ENCODE results near the gene ARL16. TPM values are rescaled to one million over a fixed set of nuclear protein-coding genes. Genes with fewer than 3 reads are reported as not detected.

The ARL16 gene
- total RNA-seq, 1 experiment from 2014 or later, result 47.5 TPM

- Histone ChIP-seq H3K9me2 (ENCODE audit: insufficient read depth) (no peaks in the 10 kb centered on the region), H3K27ac (ENCODE audit: low read depth, low read length) (peak overlapping the region; percentile 2; the same call in 1 of the 2 replicates), H3K36me3 (ENCODE audit: control insufficient read depth in 1 of 2, insufficient read depth in 2 of 2, low read length in 2 of 2) (peaks cover 3 to 5% of the 10 kb centered on the region in 2 experiments; a peak in 3 of 4 replicates), H3K4me1 (ENCODE audit: control insufficient read depth in 1 of 2, insufficient read depth in 2 of 2, low read length in 2 of 2) (peaks cover 26 to 35% of the 10 kb centered on the region in 2 experiments), H3K79me2 (ENCODE audit: insufficient read depth, low read length) (peaks cover 34% of the 10 kb centered on the region), H2AFZ (ENCODE audit: low read depth, low read length, poor library complexity, severe bottlenecking) (no peak overlapping the region), H3K4me3 (replicated peaks in 1 of 2; ENCODE audit: low read depth in 1 of 2, low read length in 2 of 2) (no peak overlapping the region), H4K20me1 (ENCODE audit: insufficient read depth) (no peaks in the 10 kb centered on the region), H3K9me3 (ENCODE audit: control insufficient read depth in 1 of 2, insufficient read depth in 1 of 2, low read depth in 1 of 2, low read length in 2 of 2) (no peaks in the 10 kb centered on the region), H3K4me2 (ENCODE audit: low read length) (no peak overlapping the region), H3K27me3 (ENCODE audit: insufficient read depth, low read length) (no peaks in the 10 kb centered on the region), H3K9ac (ENCODE audit: low read length) (no peak overlapping the region)
- no TSS peak for BruUV-seq (replicated peaks)
- ChIA-PET POLR2A (interaction anchor here (0.6 kb wide), 1 partner anchor 141 kb away, joined by 3 read pairs; no protein-coding TSS in a partner anchor), RAD21 (ENCODE audit: low non-redundant PET in 1 of 2, low total read pairs in 2 of 2, uncharacterized antibody in 2 of 2, unreplicated experiment in 2 of 2) (no interaction called here), CTCF (no interaction called here)
- intact Hi-C loops (cut with micrococcal nuclease), result no loop called here
- TF ChIP-seq JUND (IDR thresholded peaks at IDR 0.05), result no peak
- no peak for TF ChIP-seq EZH2 (IDR thresholded peaks at IDR 0.05)
- no peak for TF ChIP-seq CTCF (IDR thresholded peaks at IDR 0.05 in 2 of 3, conservative IDR thresholded peaks at IDR 0.05 in 1 of 3; ENCODE audit: borderline replicate concordance in 1 of 3, insufficient read depth in 1 of 3, low read depth in 2 of 3, low read length in 2 of 3)
- no peak for TF ChIP-seq ATF3 (IDR thresholded peaks at IDR 0.05)
- no peak for TF ChIP-seq YY1 (IDR thresholded peaks at IDR 0.05; ENCODE audit: extremely low read depth, insufficient replicate concordance, low read depth, low read length)
- no peak for TF ChIP-seq EZH2phosphoT487 (IDR thresholded peaks at IDR 0.05; ENCODE audit: borderline replicate concordance)
- TF ChIP-seq CBX3 (IDR thresholded peaks at IDR 0.05; ENCODE audit: low read depth), result no peak
- no peak for TF ChIP-seq RAD21 (IDR thresholded peaks at IDR 0.05; ENCODE audit: low read depth)
- no peak for TF ChIP-seq POLR2AphosphoS5 (IDR thresholded peaks at IDR 0.05; ENCODE audit: low read depth, low read length)
- no peak for TF ChIP-seq EGR1 (IDR thresholded peaks at IDR 0.05; ENCODE audit: low read depth)
- TF ChIP-seq SIN3A (IDR thresholded peaks at IDR 0.05; ENCODE audit: low read depth), result no peak
- TF ChIP-seq POLR2A (IDR thresholded peaks at IDR 0.05; ENCODE audit: borderline replicate concordance, extremely low read depth, insufficient read depth, insufficient read length), result no peak
- DNase-seq (ENCODE audit: low read depth, low spot score), result no peak
- ATAC-seq, result no peak
These were observed 31.7 kb upstream of the ARL16 start for GRCh38 chr17:81715107-81715871.
